Activated effector memory CD4-positive, alpha-beta T cell treated with Interleukin-2 at 50 U/mL for 16 hours (primary cell): ENCODE measurements around the gene CLTC.

Source experiments
- DNase-seq: peaks from one replicate; pipeline ENCODE4 v3.0.0-alpha.2; 2020

The CLTC gene

DNA sequence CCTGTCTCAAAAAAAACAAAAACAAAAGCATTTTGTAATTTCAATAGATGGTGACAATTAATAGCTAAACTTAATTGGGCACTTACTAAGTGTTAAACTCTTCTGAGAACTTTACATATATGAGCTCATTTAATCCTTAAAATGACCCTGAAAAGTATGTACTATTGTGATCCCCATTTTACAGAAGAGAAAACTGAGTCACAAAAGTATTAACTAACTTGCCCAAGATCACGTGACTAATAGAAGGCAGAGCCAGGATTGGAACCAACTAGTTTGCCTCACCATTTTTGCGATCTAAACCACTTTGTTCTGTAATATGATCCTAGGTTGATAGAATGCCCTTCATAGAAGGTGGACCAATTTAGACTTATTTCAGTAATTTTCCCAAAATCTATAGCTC, 114.0 kb downstream of the CLTC start:
- no peak for DNase-seq

DNA sequence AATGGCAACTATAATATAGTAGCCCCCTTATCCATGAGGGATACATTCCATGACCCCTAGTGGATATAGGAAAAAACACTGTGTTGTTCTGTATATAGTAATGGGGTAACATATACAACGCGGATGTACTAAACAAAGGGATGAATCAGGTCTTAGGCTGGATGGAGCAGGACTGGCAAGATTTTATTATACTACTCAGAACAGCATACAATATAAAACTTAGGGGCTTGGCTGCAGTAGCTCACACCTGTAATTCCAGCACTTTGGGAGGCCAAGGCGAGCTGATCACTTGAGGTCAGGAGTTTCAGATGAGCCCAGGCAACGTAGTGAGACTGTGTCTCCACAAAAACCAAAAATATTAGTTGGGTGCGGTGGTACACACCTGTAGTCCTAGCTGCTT, 114.5 kb downstream of the CLTC start:
- no peak for DNase-seq

DNA sequence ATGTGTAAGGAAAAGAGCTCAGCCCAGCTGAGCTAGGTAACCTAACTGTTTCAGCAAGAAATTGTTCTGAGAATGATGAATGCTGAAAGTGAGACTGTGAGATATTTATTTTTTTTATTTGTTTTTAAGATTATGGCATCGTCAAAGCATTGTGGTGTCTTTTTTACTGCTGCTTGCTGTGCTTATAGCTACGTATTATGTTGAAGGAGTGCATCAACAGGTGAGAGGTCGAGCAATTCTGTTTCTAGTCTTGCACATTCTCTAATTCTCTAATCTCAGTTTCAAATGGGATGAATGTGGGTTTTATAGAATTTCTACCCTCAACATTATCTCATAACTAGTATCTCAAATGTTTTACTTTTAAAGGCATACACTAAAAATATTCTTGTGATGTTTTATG, 117.6 kb downstream of the CLTC start:
- DNase-seq: no peak

DNA sequence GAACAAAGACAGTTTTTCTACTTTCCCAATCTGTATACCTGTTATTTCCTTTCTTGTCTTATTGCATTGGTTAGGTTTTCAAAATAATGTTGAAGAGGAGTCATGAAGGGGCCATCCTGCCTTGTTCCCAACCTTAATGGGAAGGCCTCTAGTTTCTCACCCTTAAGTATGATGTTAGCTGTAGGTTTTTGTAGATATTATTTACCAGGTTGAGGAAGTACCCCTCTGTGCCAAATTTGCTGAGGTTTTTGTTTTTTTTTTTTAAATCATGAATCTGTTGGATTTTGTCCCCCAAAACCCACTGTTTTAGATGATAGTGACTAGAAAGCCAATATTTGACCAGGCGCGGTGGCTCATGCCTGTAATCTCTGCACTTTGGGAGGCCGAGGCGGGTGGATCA, 124.1 kb downstream of the CLTC start:
- DNase-seq: no peak

DNA sequence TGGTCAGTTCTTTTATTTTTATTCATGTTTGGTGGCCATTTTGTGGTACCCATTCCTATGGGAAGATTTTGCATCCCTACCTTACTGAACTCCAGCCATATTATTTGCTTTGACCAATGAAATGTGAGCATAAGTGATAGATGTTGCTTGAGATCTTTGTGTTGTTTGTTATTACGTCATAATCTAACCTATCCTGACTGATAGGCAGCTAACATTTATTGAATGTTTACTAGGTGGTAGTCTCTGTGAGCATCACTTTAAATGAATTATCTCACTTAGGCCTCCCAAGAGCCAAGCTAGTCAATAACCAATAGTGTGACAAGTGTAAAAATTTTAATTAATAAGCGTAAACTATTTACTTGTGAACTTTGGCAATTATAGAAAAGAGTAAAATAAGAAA, 125.3 kb downstream of the CLTC start:
- no peak for DNase-seq
